CD4-positive, alpha-beta T cell treated with Interleukin-4 for 4 hours (primary cell): ENCODE results near the gene RNF207.
A peak's percentile ranks its signal among the peaks of the same experiment; 100 is the strongest.

Experiments used
- DNase-seq: peaks from one replicate; pipeline ENCODE4 v3.0.0-alpha.2; 2020

Gene RNF207

GRCh38 chr1:6249739-6250689 lies 44.1 kb downstream of the RNF207 start:
- DNase-seq: no peak

GRCh38 chr1:6251233-6251632 lies 45.3 kb downstream of the RNF207 start:
- DNase-seq: no peak

GRCh38 chr1:6251681-6252373 lies 45.9 kb downstream of the RNF207 start:
- DNase-seq: no peak

GRCh38 chr1:6252374-6252710 lies 46.4 kb downstream of the RNF207 start:
- no peak for DNase-seq

- no peak for DNase-seq
Observed at GRCh38 chr1:6253380-6253779, 47.5 kb downstream of the RNF207 start.

- DNase-seq: no peak
Observed at GRCh38 chr1:6254691-6255090, 48.8 kb downstream of the RNF207 start.

- DNase-seq: no peak
Observed at GRCh38 chr1:6256645-6257044, 50.7 kb downstream of the RNF207 start.

GRCh38 chr1:6257541-6258069 lies 51.7 kb downstream of the RNF207 start:
- no peak for DNase-seq

- DNase-seq: no peak
Observed at GRCh38 chr1:6258675-6259074, 52.8 kb downstream of the RNF207 start.

GRCh38 chr1:6259491-6260362 lies 53.8 kb downstream of the RNF207 start:
- DNase-seq: peak; percentile 70

- DNase-seq: no peak
Observed at GRCh38 chr1:6260433-6260934, 54.6 kb downstream of the RNF207 start.

GRCh38 chr1:6260961-6261614 lies 55.2 kb downstream of the RNF207 start, which contains the start of gene GPR153:
Gene GPR153, minus strand, starts transcription at chr1:6261098. Its CDS starts 6,193 bp downstream, at chr1:6254905.
- DNase-seq: peak; percentile 4

- no peak for DNase-seq
Observed at GRCh38 chr1:6261615-6261995, 55.7 kb downstream of the RNF207 start.

GRCh38 chr1:6262555-6263420 lies 56.9 kb downstream of the RNF207 start:
- DNase-seq: no peak

- DNase-seq: no peak
Observed at GRCh38 chr1:6263716-6264115, 57.8 kb downstream of the RNF207 start.

- no peak for DNase-seq
Observed at GRCh38 chr1:6265151-6265550, 59.2 kb downstream of the RNF207 start.

GRCh38 chr1:6266641-6267040 lies 60.7 kb downstream of the RNF207 start:
- DNase-seq: no peak

- no peak for DNase-seq
Observed at GRCh38 chr1:6267686-6268322, 61.9 kb downstream of the RNF207 start.

- no peak for DNase-seq
Observed at GRCh38 chr1:6268415-6268814, 62.5 kb downstream of the RNF207 start.

GRCh38 chr1:6269296-6269695 lies 63.4 kb downstream of the RNF207 start:
- DNase-seq: no peak
